ENCODE measurements around the gene CCDC7.

DNA sequence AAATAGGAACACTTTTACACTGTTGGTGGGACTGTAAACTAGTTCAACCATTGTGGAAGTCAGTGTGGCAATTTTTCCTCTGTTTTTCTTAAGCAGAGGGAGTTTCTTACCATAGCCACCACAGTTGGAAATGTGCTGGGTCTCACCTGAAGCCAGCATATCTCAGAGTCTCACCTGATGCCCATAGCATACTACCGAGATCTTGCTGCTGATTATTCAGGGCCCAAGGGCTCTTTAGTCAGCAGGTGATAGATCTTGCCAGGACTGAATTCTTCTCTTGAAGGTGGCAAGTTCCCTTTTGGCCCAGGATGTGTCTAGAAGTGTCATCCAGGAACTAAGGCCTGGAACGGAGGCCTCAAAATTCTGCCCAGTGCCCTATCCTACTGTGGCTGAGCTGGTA lies 215.4 kb downstream of the CCDC7 start:
- TF ChIP-seq, protein P1, sequence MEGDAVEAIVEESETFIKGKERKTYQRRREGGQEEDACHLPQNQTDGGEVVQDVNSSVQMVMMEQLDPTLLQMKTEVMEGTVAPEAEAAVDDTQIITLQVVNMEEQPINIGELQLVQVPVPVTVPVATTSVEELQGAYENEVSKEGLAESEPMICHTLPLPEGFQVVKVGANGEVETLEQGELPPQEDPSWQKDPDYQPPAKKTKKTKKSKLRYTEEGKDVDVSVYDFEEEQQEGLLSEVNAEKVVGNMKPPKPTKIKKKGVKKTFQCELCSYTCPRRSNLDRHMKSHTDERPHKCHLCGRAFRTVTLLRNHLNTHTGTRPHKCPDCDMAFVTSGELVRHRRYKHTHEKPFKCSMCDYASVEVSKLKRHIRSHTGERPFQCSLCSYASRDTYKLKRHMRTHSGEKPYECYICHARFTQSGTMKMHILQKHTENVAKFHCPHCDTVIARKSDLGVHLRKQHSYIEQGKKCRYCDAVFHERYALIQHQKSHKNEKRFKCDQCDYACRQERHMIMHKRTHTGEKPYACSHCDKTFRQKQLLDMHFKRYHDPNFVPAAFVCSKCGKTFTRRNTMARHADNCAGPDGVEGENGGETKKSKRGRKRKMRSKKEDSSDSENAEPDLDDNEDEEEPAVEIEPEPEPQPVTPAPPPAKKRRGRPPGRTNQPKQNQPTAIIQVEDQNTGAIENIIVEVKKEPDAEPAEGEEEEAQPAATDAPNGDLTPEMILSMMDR (IDR thresholded peaks at IDR 0.05; ENCODE audit: borderline replicate concordance, extremely low read depth, low read length, poor library complexity, severe bottlenecking) = no peak
- no peak for TF ChIP-seq EZH2 (IDR thresholded peaks at IDR 0.05; ENCODE audit: borderline replicate concordance, low read depth, low read length, severe bottlenecking)
